Gastrocnemius medialis (tissue), 4 donors: ENCODE measurements around the gene ARSI.

ENCODE experiments used
- POLR2A ChIP-seq, 2 donors: fragments of 450-650 bp; IDR thresholded peaks; one replicate each; pipeline ENCODE4 v1.6.1; 2017; ENCODE audit warnings: antibody characterized with exemption in 2 of 2, mild to moderate bottlenecking in 2 of 2, moderate library complexity in 2 of 2
- TF ChIP-seq, protein P1 (sequence below), 5 experiments: fragments of 450-650 bp in 3 of 5; fragments of 200-600 bp in 2 of 5; sonication (generic) in 2 of 5; IDR thresholded peaks in 4 of 5; conservative IDR thresholded peaks in 1 of 5; 1 replicate in 4 of 5; 2 replicates in 1 of 5; pipeline ENCODE4 v1.5.1; 2016 to 2019; ENCODE audit warnings: antibody characterized with exemption in 5 of 5, mild to moderate bottlenecking in 3 of 5, moderate library complexity in 3 of 5

DNA sequence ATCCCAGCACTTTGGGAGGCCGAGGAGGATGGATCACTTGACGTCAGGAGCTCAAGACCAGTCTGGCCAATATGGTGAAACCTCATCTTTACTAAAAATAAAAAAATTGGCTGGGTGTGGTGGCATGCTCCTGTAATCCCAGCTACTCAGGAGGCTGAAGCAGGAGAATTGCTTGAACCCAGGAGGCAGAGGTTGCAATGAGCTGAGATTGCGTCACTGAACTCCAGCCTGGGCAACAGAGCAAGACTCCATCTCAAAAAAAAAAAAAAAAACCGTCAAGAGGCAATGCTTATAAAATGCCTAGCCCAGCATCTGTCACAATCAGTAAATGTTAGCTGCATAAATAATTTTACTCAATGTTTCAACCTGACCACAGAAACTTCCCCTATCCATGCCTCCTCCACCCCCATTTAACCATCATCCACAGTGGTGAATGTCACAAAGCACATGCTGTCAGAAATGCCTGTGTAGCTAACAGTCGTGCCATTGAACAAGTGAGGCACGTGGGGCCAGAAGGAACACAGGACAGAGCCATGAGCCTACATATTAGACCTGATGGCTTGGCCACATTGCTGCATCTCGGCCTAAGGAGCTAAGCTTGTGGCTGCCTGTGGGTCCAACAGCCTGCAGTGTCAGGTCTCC lies 38.0 kb upstream of the ARSI start:
- TF ChIP-seq, protein P1, sequence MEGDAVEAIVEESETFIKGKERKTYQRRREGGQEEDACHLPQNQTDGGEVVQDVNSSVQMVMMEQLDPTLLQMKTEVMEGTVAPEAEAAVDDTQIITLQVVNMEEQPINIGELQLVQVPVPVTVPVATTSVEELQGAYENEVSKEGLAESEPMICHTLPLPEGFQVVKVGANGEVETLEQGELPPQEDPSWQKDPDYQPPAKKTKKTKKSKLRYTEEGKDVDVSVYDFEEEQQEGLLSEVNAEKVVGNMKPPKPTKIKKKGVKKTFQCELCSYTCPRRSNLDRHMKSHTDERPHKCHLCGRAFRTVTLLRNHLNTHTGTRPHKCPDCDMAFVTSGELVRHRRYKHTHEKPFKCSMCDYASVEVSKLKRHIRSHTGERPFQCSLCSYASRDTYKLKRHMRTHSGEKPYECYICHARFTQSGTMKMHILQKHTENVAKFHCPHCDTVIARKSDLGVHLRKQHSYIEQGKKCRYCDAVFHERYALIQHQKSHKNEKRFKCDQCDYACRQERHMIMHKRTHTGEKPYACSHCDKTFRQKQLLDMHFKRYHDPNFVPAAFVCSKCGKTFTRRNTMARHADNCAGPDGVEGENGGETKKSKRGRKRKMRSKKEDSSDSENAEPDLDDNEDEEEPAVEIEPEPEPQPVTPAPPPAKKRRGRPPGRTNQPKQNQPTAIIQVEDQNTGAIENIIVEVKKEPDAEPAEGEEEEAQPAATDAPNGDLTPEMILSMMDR (IDR thresholded peaks at IDR 0.05 in 4 of 5, conservative IDR thresholded peaks at IDR 0.05 in 1 of 5): no peak
- no peak for TF ChIP-seq POLR2A (IDR thresholded peaks at IDR 0.05)
